CD4-positive, alpha-beta T cell treated with Interleukin-2 at 100 ng/mL for 4 hours (primary cell): ENCODE results near the gene VSIG10.
"Not testable (repeated sequence)": the region's sequence is repeated elsewhere in the genome, so short reads cannot be mapped to it uniquely, and the experiment has no call there.

Source experiments
- DNase-seq: peaks from one replicate; pipeline ENCODE4 v3.0.0-alpha.2; 2020; ENCODE audit warnings: low spot score

The VSIG10 gene

GRCh38 chr12:118107011-118107410 lies 3.2 kb upstream of the VSIG10 start:
- DNase-seq, result no peak

DNA sequence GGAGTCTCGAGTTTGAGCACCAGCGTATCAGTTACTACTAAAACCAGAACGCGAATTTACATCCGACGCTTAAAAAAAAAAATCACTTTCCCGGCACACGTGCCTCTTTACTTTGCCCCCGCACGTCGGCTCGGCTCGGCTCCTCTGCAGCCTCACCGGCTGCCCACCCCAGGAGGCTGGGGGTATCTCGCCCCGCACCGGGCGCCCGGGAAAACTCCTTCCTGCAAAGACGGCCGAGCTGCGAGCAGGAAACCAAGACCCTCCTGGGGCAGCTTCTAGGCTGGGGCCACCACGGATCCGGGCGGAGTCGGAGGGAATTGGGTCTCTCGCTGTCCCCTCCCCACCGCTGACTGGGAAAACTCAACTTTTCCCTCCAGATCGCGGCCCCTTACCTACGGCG lies 610 bp downstream of the VSIG10 start:
- no peak for DNase-seq

GRCh38 chr12:118102609-118103008 lies 1.2 kb downstream of the VSIG10 start:
- no peak for DNase-seq

GRCh38 chr12:118102070-118102469 lies 1.7 kb downstream of the VSIG10 start:
- no peak for DNase-seq

DNA sequence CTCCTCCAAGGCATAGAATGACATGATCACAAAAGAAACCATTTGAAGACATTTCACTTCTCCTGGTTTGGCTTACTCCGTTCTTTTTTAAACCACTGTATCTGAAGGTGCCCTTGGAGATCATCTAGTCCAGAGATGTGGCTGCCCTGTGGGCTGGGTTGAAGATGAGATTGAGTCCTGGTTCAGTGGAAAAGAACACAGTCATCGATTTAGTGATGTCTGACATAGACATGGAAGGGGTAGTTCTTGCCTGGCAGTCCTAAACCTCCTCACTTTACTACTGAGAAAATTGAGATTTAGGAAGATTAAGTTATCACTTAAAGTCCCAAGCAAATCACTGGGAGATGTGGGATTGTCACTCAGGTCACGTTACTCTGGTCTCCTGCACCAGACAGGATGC lies 2.8 kb downstream of the VSIG10 start:
- DNase-seq, result no peak

GRCh38 chr12:118098911-118099671 lies 4.7 kb downstream of the VSIG10 start:
- no peak for DNase-seq

GRCh38 chr12:118098401-118098800 lies 5.4 kb downstream of the VSIG10 start:
- no peak for DNase-seq

DNA sequence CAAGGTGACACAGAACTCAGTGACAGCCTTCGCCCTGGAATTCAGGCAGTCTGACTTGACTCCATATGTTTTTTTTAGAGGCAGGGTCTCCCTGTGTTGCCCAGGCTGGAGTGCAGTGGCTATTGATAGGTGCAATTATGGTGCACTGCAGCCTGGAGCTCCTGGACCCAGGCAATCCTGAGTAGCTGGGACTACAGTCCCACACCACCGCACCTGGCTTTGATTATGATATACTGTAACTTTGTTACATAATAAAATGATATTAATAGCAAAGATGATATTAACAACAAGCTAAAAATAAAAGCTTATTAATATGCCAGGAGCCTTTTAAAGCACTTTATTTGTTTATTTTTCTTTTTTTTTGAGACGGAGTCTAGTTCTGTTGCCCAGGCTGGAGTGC lies 9.8 kb downstream of the VSIG10 start:
- no peak for DNase-seq

DNA sequence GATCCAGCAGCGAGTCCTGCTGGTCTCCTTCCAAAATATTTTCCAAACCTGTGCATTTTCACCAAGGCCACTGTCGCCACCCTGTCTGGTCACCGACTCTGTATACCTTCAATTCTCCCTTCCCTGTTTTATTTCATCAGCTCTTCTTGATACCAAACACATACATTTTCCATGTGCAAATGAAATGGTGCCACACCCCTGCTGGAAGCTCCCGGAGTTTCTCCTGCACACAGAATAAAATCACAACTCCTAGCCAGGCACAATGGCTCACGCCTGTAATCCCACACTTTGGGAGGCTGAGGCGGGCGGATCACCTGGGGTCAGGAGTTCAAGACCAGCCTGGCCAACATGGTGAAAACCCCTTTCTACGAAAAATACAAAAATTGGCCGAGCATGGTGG lies 14.0 kb downstream of the VSIG10 start:
- no peak for DNase-seq

DNA sequence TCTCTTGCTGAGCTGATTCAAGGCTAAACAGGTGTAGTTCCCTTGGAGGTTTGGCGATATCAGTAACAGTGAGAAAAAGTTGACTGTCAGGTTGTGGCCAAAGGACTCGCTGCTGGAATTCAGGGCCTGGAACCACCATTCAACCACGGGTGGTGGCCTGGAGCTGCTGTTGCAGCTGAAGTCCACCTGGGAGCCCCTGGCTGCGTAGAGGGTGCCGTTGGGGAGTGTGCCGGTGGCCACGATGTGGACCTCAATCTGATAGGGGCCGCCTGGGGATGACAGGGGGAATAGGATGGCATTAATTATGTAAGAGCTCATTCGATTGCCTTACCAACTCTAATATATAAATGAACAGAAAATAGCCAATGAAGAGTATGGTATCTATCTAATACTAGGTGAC lies 21.6 kb downstream of the VSIG10 start:
- no peak for DNase-seq

- not testable (repeated sequence) for DNase-seq
These were observed 22.3 kb downstream of the VSIG10 start for GRCh38 chr12:118081521-118081920.

DNA sequence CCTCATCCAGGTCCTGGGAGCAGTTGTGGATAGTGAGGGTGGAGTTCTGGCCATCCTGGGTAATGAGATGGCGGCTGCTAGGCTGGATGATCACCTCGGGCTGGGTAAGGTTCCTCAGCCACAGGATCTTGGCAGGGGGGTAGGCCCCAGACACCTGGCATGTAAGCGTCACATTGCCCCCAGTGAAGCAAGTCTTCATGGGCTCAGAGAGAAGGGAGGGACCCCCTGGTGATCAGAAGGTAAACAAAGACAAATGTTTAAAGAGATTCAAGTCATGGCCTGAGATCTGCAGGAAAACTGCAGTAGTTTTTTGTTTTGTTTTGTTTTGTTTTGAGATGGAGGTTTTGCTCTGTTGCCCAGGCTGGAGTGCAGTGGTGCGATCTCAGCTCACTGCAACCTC lies 30.0 kb downstream of the VSIG10 start:
- no peak for DNase-seq

- DNase-seq, result no peak
These were observed 33.2 kb downstream of the VSIG10 start for GRCh38 chr12:118070650-118071049.

- no peak for DNase-seq
These were observed 35.4 kb downstream of the VSIG10 start for GRCh38 chr12:118068445-118068844.

DNA sequence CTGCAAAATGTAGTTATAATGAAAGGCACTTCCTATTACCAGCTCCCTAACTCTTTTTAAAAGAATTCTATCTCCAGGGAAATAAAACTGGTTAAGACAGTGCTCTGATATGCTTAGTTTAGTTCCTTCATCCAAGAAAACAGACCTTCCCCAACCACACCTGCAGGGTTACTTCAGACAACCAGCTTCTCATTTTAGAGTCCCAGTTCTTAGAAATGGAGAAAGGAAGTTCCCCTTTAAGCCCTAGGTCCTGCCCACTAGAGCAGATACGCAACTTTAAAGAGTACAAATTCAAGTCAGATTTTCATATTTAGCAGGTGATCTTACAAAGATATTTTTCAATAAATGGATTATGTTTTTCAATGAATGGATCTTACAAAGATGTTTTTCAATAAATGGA lies 38.4 kb downstream of the VSIG10 start:
- no peak for DNase-seq

GRCh38 chr12:118064608-118065007 lies 39.2 kb downstream of the VSIG10 start:
- peak; percentile 19 for DNase-seq

- DNase-seq, result no peak
These were observed 40.0 kb downstream of the VSIG10 start for GRCh38 chr12:118063576-118064391.

- no peak for DNase-seq
These were observed 41.7 kb downstream of the VSIG10 start for GRCh38 chr12:118061873-118062843.

DNA sequence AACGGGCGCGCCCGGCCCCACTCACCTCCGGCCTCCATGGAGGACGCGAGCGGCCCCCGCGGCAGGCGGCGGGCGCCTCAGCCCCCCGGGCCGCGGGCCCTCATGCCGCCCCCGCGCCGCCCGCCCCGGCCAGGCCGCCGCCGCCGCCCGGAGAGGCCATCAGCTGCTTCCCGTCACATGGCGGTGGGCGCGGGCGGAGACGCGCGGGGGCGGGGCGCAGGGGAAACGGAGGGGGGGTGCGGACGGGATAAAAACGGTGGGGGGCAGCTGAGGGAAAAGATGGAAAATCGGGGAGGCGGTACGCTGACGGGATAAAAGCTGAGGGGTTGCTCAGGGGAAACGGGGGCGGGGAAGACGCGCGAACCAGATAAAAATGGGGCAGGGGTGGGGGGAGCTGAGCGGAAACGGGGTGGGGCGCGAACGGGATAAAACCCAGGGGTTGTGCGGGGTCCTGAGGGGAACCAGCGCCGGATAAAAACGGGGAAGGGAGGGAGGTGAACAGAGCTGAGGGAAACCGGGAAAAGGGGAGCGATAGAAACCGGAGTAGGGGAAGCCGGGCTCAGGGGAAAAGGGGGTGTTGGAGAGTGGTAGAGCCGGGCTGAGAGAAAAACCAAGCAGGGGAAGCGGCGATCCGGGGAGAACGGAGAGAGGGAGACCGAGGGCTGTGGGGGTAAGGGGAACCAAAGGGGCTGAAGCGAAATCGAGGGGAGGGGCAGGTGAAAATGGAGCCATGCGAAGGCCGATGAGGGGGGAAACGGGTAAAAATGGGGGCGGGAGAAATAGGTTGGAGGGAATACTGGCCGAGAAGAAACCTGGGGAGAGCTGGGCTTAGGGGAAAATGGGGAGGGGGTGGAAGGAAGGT lies 42.6 kb downstream of the VSIG10 start, which contains the start of gene WSB2:
Gene WSB2, minus strand, starts transcription at position 169 of the 862 bp plus-strand sequence. Its CDS starts 131 bp downstream, at position 38.
- peak; percentile 40 for DNase-seq

GRCh38 chr12:118060301-118061010 lies 43.4 kb downstream of the VSIG10 start:
- DNase-seq, result peak; percentile 24
